Caco-2 (cell line): ENCODE data around the gene LDLRAD3. TPM values are rescaled to one million over a fixed set of nuclear protein-coding genes. Genes with fewer than 3 reads are reported as not detected.

Experiments used
- BruUV-seq: library from RNA; stranded (reverse); fragments of 400-500 nt; replicated peaks from 2 replicates; lab custom pipeline; 2021; lab: Mats Ljungman, UMichigan
- CTCF ChIA-PET: fragments of 300-600 bp; sonication (Branson Sonifier 250); formaldehyde crosslinking; loops from one replicate; lab custom pipeline; 2022; ENCODE audit warnings: antibody characterized with exemption; lab: Charles Lee
- POLR2A ChIA-PET: fragments of 300-600 bp; sonication (Branson Sonifier 250); formaldehyde crosslinking; loops from one replicate; lab custom pipeline; 2022; ENCODE audit warnings: antibody characterized with exemption; lab: Charles Lee
- DNase-seq, 2 experiments: peaks; one replicate each; pipeline versions ENCODE4 v3.0.0 to v3.0.0-alpha.2; 2020 to 2022
- H3K27me3 ChIP-seq: replicated peaks from 2 replicates; pipeline ENCODE4 v1.6.0; 2011; ENCODE audit warnings: low read length; ENCODE audit not compliant: control insufficient read depth, insufficient read depth
- H3K36me3 ChIP-seq: 2 replicates; pipeline ENCODE4 v1.5.1; 2011; ENCODE audit warnings: low read length; ENCODE audit not compliant: control insufficient read depth, insufficient read depth
- H3K4me1 ChIP-seq: fragments of 250-450 bp; sonication (Bioruptor Pico); 2 replicates; pipeline ENCODE4 v1.5.1; 2020; ENCODE audit warnings: mild to moderate bottlenecking
- H3K4me3 ChIP-seq: 2 replicates; pipeline ENCODE4 v1.5.1; 2011; ENCODE audit warnings: low read depth, mild to moderate bottlenecking, control low read depth, low read length
- H3K9me3 ChIP-seq: fragments of 250-450 bp; sonication (Bioruptor Pico); 2 replicates; pipeline ENCODE4 v1.5.1; 2020; ENCODE audit warnings: mild to moderate bottlenecking, moderate library complexity
- H3K27ac Mint-ChIP-seq: one replicate; pipeline ENCODE4 v1.8.0; 2022; ENCODE audit warnings: mixed read lengths; ENCODE audit not compliant: unreplicated experiment
- H3K27me3 Mint-ChIP-seq: one replicate; pipeline ENCODE4 v1.8.0; 2022; ENCODE audit warnings: mixed read lengths; ENCODE audit not compliant: insufficient read depth, unreplicated experiment
- H3K36me3 Mint-ChIP-seq: one replicate; pipeline ENCODE4 v1.8.0; 2022; ENCODE audit warnings: mild to moderate bottlenecking, mixed read lengths; ENCODE audit not compliant: insufficient read depth, unreplicated experiment
- H3K4me1 Mint-ChIP-seq: one replicate; pipeline ENCODE4 v1.8.0; 2022; ENCODE audit warnings: low read depth, mixed read lengths; ENCODE audit not compliant: unreplicated experiment
- H3K4me3 Mint-ChIP-seq: one replicate; pipeline ENCODE4 v1.8.0; 2022; ENCODE audit warnings: mild to moderate bottlenecking, moderate library complexity, mixed read lengths; ENCODE audit not compliant: unreplicated experiment
- H3K9me3 Mint-ChIP-seq: one replicate; pipeline ENCODE4 v1.8.0; 2022; ENCODE audit warnings: mixed read lengths; ENCODE audit not compliant: unreplicated experiment
- intact Hi-C: fragments of 100-400 bp; cut with micrococcal nuclease; formaldehyde crosslinking; loops from one replicate; pipeline ENCODE4 v1.10.0; 2022; ENCODE audit not compliant: unreplicated experiment
- total RNA-seq: library from RNA; stranded (reverse); gene quantifications from 2 replicates; pipeline ENCODE4 v1.2.3, GENCODE V29; 2022
- TF ChIP-seq, protein P1 (sequence below), 2 experiments: fragments of 200-600 bp in 1 of 2; IDR thresholded peaks; 1 replicate in 1 of 2; 2 replicates in 1 of 2; pipeline versions ENCODE4 v1.5.1 to v1.8.0; 2011 to 2022; ENCODE audit warnings: antibody characterized with exemption in 1 of 2, control low read depth in 1 of 2, inconsistent platforms in 1 of 2, low read depth in 1 of 2, low read length in 1 of 2, mild to moderate bottlenecking in 1 of 2, moderate library complexity in 1 of 2; ENCODE audit not compliant: insufficient read depth in 1 of 2, severe bottlenecking in 1 of 2, unreplicated experiment in 1 of 2

The LDLRAD3 gene
- total RNA-seq, 1 experiment from 2014 or later: 9.9 TPM

DNA sequence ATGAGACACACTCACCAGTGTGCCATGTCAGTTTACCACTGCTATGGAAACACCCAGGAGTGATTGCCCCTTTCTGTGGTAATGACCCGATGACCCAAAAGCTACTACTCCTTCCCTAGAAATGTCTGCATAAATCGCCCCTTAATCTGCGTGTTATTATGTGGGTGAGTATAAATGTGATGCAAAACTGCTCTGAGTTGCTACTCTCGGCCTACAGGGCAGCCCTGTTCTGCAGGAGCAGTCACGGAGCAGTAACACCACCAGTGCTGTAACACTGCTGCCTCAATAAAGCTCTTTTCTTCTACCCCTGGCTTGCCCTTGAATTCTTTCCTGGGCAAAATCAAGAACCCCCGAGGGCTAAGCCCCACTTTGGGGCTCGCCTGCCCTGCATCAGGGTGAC lies 9.6 kb upstream of the LDLRAD3 start:
- H3K36me3 ChIP-seq: no peaks in the 10 kb centered on the region
- no TSS peak for BruUV-seq
- peaks cover 15% of the 10 kb centered on the region for H3K27me3 Mint-ChIP-seq

DNA sequence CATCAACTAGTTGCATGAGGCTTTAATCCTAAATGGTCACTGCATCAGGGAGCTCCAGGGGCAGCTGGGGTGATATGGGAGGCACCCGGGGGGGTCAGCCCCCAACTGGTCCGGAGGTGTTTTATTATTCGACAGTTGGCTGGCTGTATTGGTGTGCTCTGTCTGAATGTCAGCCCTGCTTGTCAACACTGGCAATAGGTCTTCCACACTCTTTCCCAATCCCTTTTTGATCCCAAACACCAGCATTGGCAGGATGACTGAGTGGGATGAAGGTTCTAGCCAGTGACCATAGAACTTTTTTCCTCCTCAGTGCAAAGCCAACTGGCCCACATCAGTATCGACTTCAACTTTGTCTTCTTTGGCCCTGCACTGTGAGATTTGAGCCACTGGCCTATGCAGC lies 8.9 kb upstream of the LDLRAD3 start:
- ChIA-PET POLR2A (no interaction called here), CTCF (no interaction called here)
- no peak overlapping the region for H3K4me3 ChIP-seq
- no peaks in the 10 kb centered on the region for H3K27me3 ChIP-seq
- no peak for DNase-seq
- TF ChIP-seq, protein P1, sequence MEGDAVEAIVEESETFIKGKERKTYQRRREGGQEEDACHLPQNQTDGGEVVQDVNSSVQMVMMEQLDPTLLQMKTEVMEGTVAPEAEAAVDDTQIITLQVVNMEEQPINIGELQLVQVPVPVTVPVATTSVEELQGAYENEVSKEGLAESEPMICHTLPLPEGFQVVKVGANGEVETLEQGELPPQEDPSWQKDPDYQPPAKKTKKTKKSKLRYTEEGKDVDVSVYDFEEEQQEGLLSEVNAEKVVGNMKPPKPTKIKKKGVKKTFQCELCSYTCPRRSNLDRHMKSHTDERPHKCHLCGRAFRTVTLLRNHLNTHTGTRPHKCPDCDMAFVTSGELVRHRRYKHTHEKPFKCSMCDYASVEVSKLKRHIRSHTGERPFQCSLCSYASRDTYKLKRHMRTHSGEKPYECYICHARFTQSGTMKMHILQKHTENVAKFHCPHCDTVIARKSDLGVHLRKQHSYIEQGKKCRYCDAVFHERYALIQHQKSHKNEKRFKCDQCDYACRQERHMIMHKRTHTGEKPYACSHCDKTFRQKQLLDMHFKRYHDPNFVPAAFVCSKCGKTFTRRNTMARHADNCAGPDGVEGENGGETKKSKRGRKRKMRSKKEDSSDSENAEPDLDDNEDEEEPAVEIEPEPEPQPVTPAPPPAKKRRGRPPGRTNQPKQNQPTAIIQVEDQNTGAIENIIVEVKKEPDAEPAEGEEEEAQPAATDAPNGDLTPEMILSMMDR (IDR thresholded peaks at IDR 0.05; ENCODE audit: insufficient read depth in 1 of 2, low read depth in 1 of 2, low read length in 1 of 2, severe bottlenecking in 1 of 2, unreplicated experiment in 1 of 2): no peak
- Mint-ChIP-seq H3K4me3 (no peak overlapping the region), H3K9me3 (peaks cover 10% of the 10 kb centered on the region), H3K36me3 (no peaks in the 10 kb centered on the region), H3K27me3 (peaks cover 15% of the 10 kb centered on the region), H3K27ac (no peak overlapping the region), H3K4me1 (no peaks in the 10 kb centered on the region)
- H3K4me1 ChIP-seq: no peaks in the 10 kb centered on the region
- BruUV-seq: no TSS peak
- 0 out of 2 replicates have a peak, but pooled peaks cover 4% of the 10 kb centered on the region for H3K9me3 ChIP-seq
- intact Hi-C loops: no loop called here
- no peaks in the 10 kb centered on the region for H3K36me3 ChIP-seq

More for the DNA sequence above, 9.6 kb upstream of the LDLRAD3 start:
- ChIA-PET CTCF (interaction anchor here (0.9 kb wide), 1 partner anchor 112 kb away, joined by 4 read pairs; no protein-coding TSS in a partner anchor), POLR2A (no interaction called here)
- intact Hi-C loops: no loop called here
- TF ChIP-seq, protein P1 (IDR thresholded peaks at IDR 0.05; ENCODE audit: insufficient read depth in 1 of 2, low read depth in 1 of 2, low read length in 1 of 2, severe bottlenecking in 1 of 2, unreplicated experiment in 1 of 2): no peak
- no peaks in the 10 kb centered on the region for H3K36me3 Mint-ChIP-seq
- 0 out of 2 replicates have a peak, but pooled peaks cover 4% of the 10 kb centered on the region for H3K9me3 ChIP-seq
- H3K4me3 Mint-ChIP-seq: no peak overlapping the region
- no peaks in the 10 kb centered on the region for H3K27me3 ChIP-seq
- H3K4me1 ChIP-seq: no peaks in the 10 kb centered on the region
- H3K4me3 ChIP-seq: no peak overlapping the region
- peaks cover 10% of the 10 kb centered on the region for H3K9me3 Mint-ChIP-seq
- no peaks in the 10 kb centered on the region for H3K4me1 Mint-ChIP-seq
- DNase-seq: no peak
- no peak overlapping the region for H3K27ac Mint-ChIP-seq

DNA sequence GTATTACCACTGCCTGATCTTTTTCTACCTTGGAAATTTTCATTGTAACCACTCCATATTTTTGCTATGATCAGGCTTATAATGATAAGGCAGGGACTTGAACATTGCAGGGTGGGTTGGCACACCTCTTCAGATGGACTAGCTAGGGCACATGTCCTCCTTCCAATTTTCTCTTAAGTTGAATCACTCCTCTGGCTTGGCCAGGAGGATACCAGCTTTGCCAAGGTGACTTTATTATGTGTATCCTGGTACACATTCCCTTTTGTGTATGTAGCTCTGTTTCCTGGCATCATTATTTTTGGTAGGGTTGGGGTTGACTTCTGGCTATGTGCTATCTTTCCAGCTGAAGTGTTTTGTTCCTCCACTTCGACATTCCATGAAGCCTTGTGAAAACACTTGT lies 8.5 kb upstream of the LDLRAD3 start:
- peaks cover 10% of the 10 kb centered on the region for H3K9me3 Mint-ChIP-seq
- ChIA-PET POLR2A (no interaction called here), CTCF (no interaction called here)
- intact Hi-C loops: no loop called here
- no TSS peak for BruUV-seq
- DNase-seq: no peak
- Histone ChIP-seq H3K9me3 (0 out of 2 replicates have a peak, but pooled peaks cover 4% of the 10 kb centered on the region), H3K36me3 (no peaks in the 10 kb centered on the region), H3K4me1 (no peaks in the 10 kb centered on the region), H3K27me3 (no peaks in the 10 kb centered on the region), H3K4me3 (no peak overlapping the region)
- H3K27me3 Mint-ChIP-seq: peaks cover 15% of the 10 kb centered on the region
- no peaks in the 10 kb centered on the region for H3K4me1 Mint-ChIP-seq
- TF ChIP-seq, protein P1 (IDR thresholded peaks at IDR 0.05; ENCODE audit: insufficient read depth in 1 of 2, low read depth in 1 of 2, low read length in 1 of 2, severe bottlenecking in 1 of 2, unreplicated experiment in 1 of 2): no peak
- H3K36me3 Mint-ChIP-seq: no peaks in the 10 kb centered on the region
- H3K27ac Mint-ChIP-seq: no peak overlapping the region
- H3K4me3 Mint-ChIP-seq: no peak overlapping the region
